Stimulated activated CD8-positive, alpha-beta memory T cell treated with anti-CD3 and anti-CD28 coated beads, Interleukin-7, amount 100 ng/mL, for 1 hour (primary cell): ENCODE data around the gene PUSL1.
A peak's percentile ranks its signal among the peaks of the same experiment; 100 is the strongest.

Experiments
- DNase-seq, 2 donors: peaks; one replicate each; pipeline ENCODE4 v3.0.0-alpha.2; 2020; ENCODE audit warnings: low read depth in 2 of 2

PUSL1 gene, protein sequence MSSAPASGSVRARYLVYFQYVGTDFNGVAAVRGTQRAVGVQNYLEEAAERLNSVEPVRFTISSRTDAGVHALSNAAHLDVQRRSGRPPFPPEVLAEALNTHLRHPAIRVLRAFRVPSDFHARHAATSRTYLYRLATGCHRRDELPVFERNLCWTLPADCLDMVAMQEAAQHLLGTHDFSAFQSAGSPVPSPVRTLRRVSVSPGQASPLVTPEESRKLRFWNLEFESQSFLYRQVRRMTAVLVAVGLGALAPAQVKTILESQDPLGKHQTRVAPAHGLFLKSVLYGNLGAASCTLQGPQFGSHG

DNA sequence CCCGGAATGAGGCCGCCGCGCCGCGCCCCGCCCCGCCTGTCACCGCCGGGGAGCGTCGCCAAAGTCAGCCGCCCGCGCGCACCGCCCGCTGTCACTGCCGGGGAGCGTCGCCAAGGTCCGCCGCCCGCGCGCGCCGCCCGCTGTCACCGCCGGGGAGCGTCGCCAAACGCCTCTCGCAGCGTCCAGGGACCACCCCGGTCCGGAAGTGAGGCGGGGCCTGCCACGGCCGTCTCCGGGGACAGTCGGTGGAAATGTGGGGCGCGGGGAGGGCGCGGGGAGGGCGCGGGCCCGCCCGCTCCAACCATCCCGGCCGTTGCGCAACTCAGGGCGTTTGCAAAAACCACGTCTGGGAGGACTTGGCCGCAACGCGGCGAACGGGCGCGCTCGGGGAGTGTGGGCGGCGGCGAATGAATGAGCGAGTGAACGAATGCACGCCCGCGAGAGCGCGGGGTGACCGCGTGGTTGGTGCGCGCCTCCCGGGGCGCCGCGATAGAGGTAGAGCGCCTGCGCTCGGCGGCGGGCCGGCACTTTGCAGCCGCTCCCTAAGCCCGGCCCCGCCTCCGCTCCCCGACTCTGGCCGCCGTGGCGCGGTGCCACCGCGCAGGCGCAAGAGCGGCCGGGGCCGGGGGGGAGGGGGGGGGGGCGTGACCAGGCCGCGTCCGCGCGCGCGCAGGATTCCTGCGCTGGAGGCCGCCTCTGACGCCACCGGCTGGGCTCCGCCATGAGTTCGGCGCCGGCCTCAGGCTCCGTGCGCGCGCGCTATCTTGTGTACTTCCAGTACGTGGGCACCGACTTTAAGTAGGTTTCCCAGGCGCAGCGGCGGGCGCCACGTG lies at the start of gene PUSL1, which contains the start of gene ACAP3:
Gene PUSL1 (plus strand): TSS at position 675 of the 833 bp plus-strand sequence. CDS start 47 bp downstream, at position 722.
Gene ACAP3 (minus strand): TSS at position 8 of the 833 bp plus-strand sequence. CDS start 115 bp downstream, outside the sequence.
- peak; percentile 63 to 73 for DNase-seq

- no peak for DNase-seq
These were observed 49.3 kb upstream of the PUSL1 start for GRCh38 chr1:1259119-1259488.

- DNase-seq: no peak
These were observed 48.9 kb upstream of the PUSL1 start for GRCh38 chr1:1259540-1259939.

- no peak for DNase-seq
These were observed 48.3 kb upstream of the PUSL1 start for GRCh38 chr1:1259951-1260600.

DNA sequence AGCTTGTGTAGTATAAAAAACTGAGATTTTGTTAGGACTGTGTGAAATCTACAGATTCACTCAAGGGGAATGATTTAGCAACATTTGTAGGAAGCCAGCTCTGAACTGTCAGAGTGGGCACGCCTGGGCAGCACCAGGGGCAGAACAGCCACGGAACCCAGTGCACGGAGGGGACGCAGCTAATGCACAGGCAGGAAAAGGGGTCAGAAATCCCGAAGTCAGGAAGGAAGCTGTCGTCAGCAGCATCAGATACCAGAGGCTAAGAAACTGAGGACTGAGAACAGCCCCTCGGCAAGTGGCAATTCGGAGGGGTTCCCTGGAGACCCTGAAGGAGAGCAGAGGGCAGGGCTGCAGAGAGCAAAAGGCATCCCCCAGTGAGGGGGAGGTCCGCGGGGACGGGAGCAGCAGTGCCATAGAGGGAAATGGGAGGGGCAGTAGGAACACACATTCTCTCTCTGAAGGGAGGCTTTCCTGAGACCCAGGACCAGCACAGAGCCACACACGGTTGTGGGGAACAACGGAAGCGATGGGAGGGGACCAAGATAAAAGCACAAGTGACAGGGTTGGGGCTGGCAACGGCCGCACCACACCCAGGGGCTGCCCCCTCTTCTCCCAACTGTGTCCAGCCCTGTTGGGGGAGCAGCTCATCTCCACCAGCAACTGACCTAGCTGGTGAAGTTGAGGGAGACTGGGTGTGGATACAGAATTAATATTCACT lies 47.4 kb upstream of the PUSL1 start:
- DNase-seq: no peak

GRCh38 chr1:1262071-1262470 lies 46.3 kb upstream of the PUSL1 start:
- no peak for DNase-seq

- no peak for DNase-seq
These were observed 45.6 kb upstream of the PUSL1 start for GRCh38 chr1:1262758-1263157.

- no peak for DNase-seq
These were observed 44.4 kb upstream of the PUSL1 start for GRCh38 chr1:1264026-1264425.

DNA sequence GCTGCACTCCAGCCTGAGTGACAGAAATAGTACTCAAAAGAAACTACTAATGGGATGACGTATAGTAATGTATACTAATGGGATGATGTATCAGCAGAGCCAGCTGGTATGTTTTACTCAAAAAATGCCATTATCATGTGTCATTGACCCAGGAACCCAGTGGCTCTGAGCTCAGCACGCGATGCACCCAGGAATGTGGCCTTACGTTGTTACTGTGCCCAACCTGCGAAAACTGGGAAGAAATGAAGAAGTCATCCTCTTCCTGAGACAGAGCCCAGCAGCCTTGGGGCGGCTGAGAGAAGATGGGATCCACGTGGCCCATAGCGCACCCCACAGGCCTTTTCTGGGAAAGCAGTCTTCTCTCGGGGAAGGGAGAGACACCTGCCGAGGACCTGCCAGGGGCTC lies 43.5 kb upstream of the PUSL1 start:
- DNase-seq: no peak

DNA sequence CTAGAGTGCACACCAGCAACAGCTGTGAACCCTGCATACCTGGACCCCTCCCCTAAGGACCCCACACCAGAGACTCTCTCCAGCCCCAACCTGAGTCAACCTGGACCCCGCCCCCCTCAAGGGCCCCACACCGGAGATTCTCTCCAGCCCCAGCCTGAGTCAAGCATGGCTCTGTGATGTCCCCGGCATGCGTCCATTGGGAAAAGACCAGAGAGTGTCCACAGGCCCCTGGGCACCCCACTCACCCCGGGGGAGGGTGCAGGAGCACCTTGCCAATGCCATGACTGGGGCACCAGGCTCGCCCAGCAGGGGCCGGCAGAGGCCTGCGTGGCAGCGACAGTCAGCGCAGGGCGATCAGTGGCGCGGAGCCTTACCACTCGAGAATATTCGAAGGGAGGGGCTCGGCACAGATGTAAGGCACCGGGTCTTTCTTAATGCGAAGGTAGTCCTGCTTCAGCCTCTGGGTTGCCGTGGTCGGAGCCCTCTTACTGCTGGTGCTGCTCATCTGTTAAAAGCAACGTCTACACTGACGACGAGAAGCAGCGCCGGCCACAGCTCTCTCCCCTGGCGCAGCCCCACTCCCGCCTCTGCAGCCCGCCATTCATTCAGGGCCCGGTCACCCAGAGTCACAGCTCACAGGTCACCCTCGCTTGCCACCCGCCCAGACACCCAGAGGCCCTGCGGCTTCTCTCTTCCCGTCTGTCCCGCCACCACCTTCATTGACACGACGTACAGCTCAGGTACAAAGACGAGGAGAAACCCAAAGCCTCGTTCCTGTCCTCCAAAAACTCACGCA lies 40.7 kb upstream of the PUSL1 start:
- DNase-seq: no peak

GRCh38 chr1:1268284-1268682 lies 40.1 kb upstream of the PUSL1 start:
- no peak for DNase-seq

DNA sequence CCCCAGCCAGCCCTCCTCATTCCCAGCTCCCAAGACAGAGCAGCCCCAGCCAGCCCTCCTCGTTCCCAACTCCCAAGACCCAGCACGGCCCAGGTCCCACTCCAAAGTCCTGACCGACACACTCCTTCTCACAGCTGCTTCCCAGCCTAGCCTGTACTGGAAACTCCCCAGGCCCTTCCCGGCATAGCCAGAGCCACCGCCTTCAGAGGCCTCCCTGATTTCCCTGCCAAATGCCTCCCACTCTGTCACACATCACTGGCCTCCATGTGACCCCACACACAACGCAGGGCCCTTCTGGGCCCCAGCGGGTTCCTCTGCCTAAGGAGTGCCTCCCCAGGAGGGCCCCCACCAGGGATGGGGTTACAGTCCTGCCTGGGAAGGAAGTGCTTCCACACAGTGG lies 37.6 kb upstream of the PUSL1 start:
- no peak for DNase-seq

GRCh38 chr1:1272341-1273208 lies 35.8 kb upstream of the PUSL1 start:
- DNase-seq: no peak

DNA sequence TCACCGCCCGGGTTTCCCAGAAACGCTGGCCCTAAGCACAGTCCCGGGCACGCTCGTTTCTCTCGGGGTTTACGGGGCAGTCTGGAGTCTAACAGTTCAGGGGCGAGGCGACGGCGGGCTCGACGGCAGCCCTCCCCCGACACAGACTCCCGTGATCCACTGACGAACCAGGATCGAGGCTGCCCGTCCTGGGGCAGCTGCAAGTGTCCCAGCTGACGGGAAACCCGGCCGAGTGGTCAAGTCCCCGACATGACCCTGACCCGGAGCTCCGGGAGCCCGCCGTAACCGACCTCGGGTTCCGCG lies 35.2 kb upstream of the PUSL1 start:
- DNase-seq: no peak

GRCh38 chr1:1273512-1274298 lies 34.7 kb upstream of the PUSL1 start, which contains the start of gene UBE2J2:
UBE2J2 (minus strand) TSS chr1:1273854; CDS start chr1:1267992, 5,862 bp downstream.
- peak; percentile 84 to 87 for DNase-seq

DNA sequence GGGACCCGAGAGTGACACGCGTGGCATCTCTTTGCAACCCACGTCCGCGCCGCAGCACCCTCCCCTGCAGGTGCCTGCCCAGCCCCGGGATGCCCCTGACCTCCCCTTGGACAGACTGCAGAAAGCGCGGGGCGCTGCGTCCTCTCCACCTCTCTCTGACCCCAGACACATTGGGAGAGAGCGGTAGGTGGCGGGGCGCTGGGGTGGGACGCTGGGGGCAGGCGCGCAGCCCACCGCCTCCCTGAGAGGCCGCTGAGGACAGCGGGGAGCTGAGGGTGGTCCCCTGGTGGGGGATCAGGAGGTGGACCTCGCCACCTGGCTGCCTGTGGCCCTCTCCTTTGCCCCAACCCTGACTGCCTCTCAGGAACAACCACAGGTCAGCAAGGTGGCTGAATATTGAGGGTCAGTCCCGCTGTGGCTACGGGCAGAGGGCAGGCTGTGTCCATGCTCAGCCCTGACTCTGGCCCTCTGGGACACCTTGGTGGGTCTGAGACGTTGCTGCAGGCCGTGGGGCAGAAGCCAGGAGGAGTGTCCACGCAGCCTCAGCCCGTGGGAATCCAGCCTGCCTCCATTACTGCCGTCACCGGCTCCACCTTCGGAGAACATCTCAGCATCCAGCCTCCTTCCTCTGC lies 34.0 kb upstream of the PUSL1 start:
- DNase-seq: no peak

- no peak for DNase-seq
These were observed 33.4 kb upstream of the PUSL1 start for GRCh38 chr1:1274931-1275431.

GRCh38 chr1:1275836-1276235 lies 32.6 kb upstream of the PUSL1 start:
- DNase-seq: no peak

- DNase-seq: no peak
These were observed 29.8 kb upstream of the PUSL1 start for GRCh38 chr1:1278620-1279019.
